ENCODE results near the gene TAS2R41.

- TF ChIP-seq CTCF (IDR thresholded peaks at IDR 0.05) (no peak), POLR2A (IDR thresholded peaks at IDR 0.05) (no peak)
These were observed 9.4 kb downstream of the TAS2R41 start for GRCh38 chr7:143487061-143487460.

Data from body of pancreas (tissue), 4 donors.